ENCODE results near the gene DMKN.

DMKN gene

DNA sequence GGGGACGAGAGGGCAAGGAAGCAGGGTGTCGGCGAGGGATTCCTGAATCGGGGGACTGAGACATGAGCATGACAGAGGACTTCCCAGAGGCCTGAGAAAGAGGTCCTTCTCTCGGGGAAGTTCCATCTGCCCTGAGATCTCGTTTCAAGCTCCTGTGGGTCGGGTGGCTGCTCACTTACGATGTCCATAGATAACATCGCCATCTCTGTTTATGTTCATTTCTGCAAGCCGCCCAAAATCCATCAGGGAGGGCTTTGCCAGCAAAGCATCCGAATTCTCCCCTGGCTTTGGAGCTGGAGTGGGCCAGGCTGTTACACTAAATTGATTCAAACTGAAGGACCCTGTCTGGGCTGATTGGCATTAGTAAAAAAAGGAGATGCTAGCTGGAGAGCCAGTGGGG is 5.9 kb downstream of the DMKN start:
- TF ChIP-seq, protein P1, sequence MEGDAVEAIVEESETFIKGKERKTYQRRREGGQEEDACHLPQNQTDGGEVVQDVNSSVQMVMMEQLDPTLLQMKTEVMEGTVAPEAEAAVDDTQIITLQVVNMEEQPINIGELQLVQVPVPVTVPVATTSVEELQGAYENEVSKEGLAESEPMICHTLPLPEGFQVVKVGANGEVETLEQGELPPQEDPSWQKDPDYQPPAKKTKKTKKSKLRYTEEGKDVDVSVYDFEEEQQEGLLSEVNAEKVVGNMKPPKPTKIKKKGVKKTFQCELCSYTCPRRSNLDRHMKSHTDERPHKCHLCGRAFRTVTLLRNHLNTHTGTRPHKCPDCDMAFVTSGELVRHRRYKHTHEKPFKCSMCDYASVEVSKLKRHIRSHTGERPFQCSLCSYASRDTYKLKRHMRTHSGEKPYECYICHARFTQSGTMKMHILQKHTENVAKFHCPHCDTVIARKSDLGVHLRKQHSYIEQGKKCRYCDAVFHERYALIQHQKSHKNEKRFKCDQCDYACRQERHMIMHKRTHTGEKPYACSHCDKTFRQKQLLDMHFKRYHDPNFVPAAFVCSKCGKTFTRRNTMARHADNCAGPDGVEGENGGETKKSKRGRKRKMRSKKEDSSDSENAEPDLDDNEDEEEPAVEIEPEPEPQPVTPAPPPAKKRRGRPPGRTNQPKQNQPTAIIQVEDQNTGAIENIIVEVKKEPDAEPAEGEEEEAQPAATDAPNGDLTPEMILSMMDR (IDR thresholded peaks at IDR 0.05; ENCODE audit: low read depth, low read length, missing control alignments), result no peak
- no peak overlapping the region for H3K4me3 ChIP-seq (ENCODE audit: low read depth, low read length)
- DNase-seq (ENCODE audit: low read depth), result no peak

DNA sequence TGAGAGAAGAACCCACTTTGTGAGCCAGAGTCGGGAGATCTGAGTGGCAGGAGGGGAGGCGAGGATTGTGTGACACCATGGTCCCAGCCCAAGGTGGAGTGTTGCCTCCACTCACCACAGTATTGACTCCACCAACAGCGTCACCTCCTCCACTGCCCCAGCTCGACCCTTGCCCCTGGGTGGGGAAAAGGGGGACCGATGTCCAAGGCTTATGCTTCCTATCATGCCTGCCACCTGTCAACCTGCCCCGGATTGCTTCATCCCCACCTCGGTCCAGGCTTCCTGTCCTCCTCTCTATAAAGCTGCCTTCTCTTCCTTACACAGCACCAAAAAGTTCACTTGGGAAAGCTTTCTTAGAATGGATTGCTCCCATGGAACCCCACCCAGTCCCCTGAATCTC is 7.4 kb downstream of the DMKN start:
- TF ChIP-seq, protein P1 (IDR thresholded peaks at IDR 0.05; ENCODE audit: low read depth, low read length, missing control alignments), result no peak
- DNase-seq (ENCODE audit: low read depth), result no peak
- H3K4me3 ChIP-seq (ENCODE audit: low read depth, low read length), result no peak overlapping the region

DNA sequence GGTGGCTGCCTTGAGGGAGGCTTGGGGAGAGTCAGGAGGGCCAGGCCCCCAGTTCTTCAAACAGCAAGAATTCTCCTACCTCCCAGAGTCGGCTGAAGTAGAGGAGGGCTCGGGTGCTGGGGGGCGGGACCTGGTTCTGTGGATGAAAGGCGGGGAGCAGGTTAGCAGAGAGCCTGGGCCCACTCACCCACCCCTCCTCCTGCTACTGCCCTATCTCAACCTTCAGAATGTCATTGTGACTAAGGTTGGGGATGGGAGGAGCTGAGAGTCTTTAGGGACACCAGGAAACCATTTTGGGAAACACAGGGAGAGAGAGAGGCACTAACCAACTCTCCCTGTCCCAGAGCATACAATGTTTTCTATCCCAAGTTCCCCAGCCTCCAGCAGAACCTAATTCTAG is 10.7 kb downstream of the DMKN start:
- H3K4me3 ChIP-seq (ENCODE audit: low read depth, low read length), result no peak overlapping the region
- DNase-seq (ENCODE audit: low read depth), result no peak
- TF ChIP-seq, protein P1 (IDR thresholded peaks at IDR 0.05; ENCODE audit: low read depth, low read length, missing control alignments), result no peak

DNA sequence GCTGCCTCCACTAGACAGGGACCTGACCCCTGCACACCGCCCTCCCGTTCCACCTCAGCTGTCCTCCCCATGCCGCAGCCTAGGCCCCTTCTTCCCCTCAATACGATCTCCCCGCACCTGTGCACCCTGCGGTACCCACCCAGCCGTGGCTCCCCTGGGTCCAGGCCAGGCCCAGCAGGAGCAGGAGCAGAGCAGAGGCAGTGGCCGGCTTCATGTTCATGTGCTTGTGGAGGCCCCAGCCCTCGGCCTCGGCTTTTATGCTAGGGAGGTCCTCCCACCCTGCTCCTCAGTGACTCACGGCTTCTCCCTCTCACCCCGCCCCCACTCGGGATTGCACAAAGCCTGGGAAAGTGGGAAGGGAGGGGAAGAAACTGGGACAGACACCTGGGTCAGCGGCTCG is 11.8 kb downstream of the DMKN start:
- TF ChIP-seq, protein P1 (IDR thresholded peaks at IDR 0.05; ENCODE audit: low read depth, low read length, missing control alignments), result no peak
- DNase-seq (ENCODE audit: low read depth), result no peak
- H3K4me3 ChIP-seq (ENCODE audit: low read depth, low read length), result no peak overlapping the region

DNA sequence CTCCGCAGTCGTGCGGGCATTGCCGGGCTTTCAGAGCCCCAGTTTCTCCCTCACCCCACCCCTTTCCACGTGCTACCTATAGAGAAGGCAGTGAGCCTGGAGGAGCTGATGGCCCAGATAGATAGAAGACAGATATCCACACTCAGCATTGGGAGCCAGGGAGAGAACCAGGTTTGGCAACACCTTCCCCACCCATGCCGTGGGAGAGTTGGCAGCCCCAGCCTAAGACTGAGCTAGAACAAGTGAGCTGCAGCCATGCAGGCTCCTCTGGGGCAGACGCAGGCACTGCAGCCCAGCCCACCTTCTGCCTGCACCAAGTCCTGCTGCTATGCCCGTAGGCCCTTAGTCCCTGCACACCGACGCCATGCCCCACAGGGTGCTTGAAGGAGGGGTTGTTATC is 12.8 kb downstream of the DMKN start:
- no peak overlapping the region for H3K4me3 ChIP-seq (ENCODE audit: low read depth, low read length)
- no peak for DNase-seq (ENCODE audit: low read depth)
- TF ChIP-seq, protein P1 (IDR thresholded peaks at IDR 0.05; ENCODE audit: low read depth, low read length, missing control alignments), result no peak

DNA sequence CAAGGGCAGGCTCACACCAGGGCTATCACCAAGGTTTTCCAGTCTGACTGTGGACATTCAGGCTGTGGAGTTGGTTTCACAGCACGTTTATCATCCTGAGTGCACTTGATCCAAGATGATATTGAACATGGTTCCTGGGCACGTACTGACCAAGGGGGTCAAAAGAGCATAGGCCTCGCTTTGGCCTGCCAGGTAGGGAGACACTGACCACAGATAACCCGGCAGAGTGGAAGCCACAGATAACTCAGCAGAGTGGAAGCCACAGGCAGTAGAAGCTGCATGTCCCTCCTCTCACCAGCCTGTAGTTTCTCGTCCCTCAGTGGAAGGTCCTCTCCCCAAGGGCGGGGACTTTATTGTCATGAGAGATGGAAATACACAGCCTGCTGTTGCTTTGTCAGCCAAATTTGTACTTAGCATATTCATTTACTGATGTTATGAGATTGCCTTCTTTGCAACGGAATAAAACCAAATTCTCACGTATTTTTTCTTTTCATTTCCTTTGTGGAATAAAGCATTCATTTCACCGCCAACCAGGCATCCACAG is 14.4 kb downstream of the DMKN start:
- no peak overlapping the region for H3K4me3 ChIP-seq (ENCODE audit: low read depth, low read length)
- no peak for DNase-seq (ENCODE audit: low read depth)
- TF ChIP-seq, protein P1 (IDR thresholded peaks at IDR 0.05; ENCODE audit: low read depth, low read length, missing control alignments), result no peak

DNA sequence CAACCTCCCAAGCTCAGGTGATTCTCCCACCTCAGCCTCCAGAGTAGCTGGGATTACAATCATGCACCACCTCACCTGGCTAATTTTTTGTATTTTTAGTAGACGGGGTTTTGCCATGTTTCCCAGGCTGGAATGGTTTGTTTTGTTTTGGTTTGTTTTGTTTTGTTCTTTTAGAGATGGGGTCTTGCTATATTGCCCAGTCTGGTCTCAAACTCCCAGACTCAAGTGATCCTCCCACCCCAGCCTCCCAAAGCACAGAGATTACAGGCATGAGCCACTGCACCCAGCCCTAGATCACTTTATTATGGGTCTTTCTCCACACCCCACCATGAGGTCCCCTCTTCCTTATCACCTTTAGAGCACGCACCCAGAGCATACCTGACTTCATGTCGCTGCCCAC is 15.2 kb downstream of the DMKN start:
- TF ChIP-seq, protein P1 (IDR thresholded peaks at IDR 0.05; ENCODE audit: low read depth, low read length, missing control alignments), result no peak
- DNase-seq (ENCODE audit: low read depth), result no peak
- H3K4me3 ChIP-seq (ENCODE audit: low read depth, low read length), result no peak overlapping the region

Measured in GM12864 (cell line).